GM12878 (cell line): ENCODE data around the gene PPWD1. TPM values are rescaled to one million over a fixed set of nuclear protein-coding genes. Genes with fewer than 3 reads are reported as not detected.

Experiments
- BRCA1 ChIP-seq: IDR thresholded peaks from 2 replicates; pipeline ENCODE4 v1.6.1; 2011; ENCODE audit warnings: low read depth, low read length, improper control_type of control experiment
- CBX5 ChIP-seq: sonication (generic); IDR thresholded peaks from 2 replicates; pipeline ENCODE4 v1.6.1; 2016; ENCODE audit warnings: low read depth, moderate library complexity, mild to moderate bottlenecking, inconsistent platforms
- E2F4 ChIP-seq: IDR thresholded peaks from 2 replicates; pipeline ENCODE4 v1.6.1; 2012; ENCODE audit warnings: low read depth, low read length, improper control_type of control experiment
- E2F8 ChIP-seq: fragments of 450-650 bp; IDR thresholded peaks from 2 replicates; pipeline ENCODE4 v1.6.1; 2018; ENCODE audit warnings: mild to moderate bottlenecking, low read depth, moderate library complexity; ENCODE audit not compliant: partially characterized antibody
- FOXK2 ChIP-seq: fragments of 450-650 bp; IDR thresholded peaks from 2 replicates; pipeline ENCODE4 v1.6.1; 2017; ENCODE audit warnings: mild to moderate bottlenecking, moderate library complexity
- GABPA ChIP-seq: IDR thresholded peaks from 2 replicates; pipeline ENCODE4 v1.6.1; 2014; ENCODE audit warnings: antibody characterized with exemption, low read depth, mild to moderate bottlenecking, inconsistent platforms
- MXI1 ChIP-seq: fragments of 150-350 bp; IDR thresholded peaks from 2 replicates; pipeline ENCODE4 v1.6.1; 2011; ENCODE audit warnings: low read depth, mild to moderate bottlenecking, inconsistent platforms, low read length, improper control_type of control experiment
- NFIC ChIP-seq: IDR thresholded peaks from 2 replicates; pipeline ENCODE4 v1.6.1; 2012; ENCODE audit warnings: low read depth, mild to moderate bottlenecking, inconsistent platforms, low read length, moderate library complexity
- PAX8 ChIP-seq: fragments of 450-650 bp; IDR thresholded peaks from 2 replicates; pipeline ENCODE4 v1.6.1; 2017; ENCODE audit warnings: mild to moderate bottlenecking, moderate library complexity
- POLR2A ChIP-seq: IDR thresholded peaks from 2 replicates; pipeline ENCODE4 v1.6.1; 2011; ENCODE audit warnings: low read depth, mild to moderate bottlenecking, low read length
- POLR2AphosphoS2 ChIP-seq: IDR thresholded peaks from 2 replicates; pipeline ENCODE4 v1.6.1; 2011; ENCODE audit warnings: low read depth, mild to moderate bottlenecking, low read length, improper control_type of control experiment, moderate library complexity
- POU2F2 ChIP-seq: IDR thresholded peaks from 3 replicates; pipeline ENCODE4 v1.6.1; 2011; ENCODE audit warnings: low read depth, mild to moderate bottlenecking, low read length, borderline replicate concordance
- RB1 ChIP-seq: fragments of 450-650 bp; formaldehyde crosslinking; IDR thresholded peaks from 2 replicates; pipeline ENCODE4 v1.6.1; 2017; ENCODE audit warnings: mild to moderate bottlenecking, borderline replicate concordance
- RUNX3 ChIP-seq: IDR thresholded peaks from 2 replicates; pipeline ENCODE4 v1.6.1; 2012; ENCODE audit warnings: low read length, inconsistent platforms
- SKIL ChIP-seq: fragments of 450-650 bp; IDR thresholded peaks from 2 replicates; pipeline ENCODE4 v1.6.1; 2017; ENCODE audit warnings: mild to moderate bottlenecking, low read depth, inconsistent platforms; ENCODE audit not compliant: poor library complexity, severe bottlenecking
- USF1 ChIP-seq: IDR thresholded peaks from 2 replicates; pipeline ENCODE4 v1.6.1; 2011; ENCODE audit warnings: borderline replicate concordance, low read depth, mild to moderate bottlenecking, moderate library complexity, mixed read lengths, low read length; ENCODE audit not compliant: insufficient read depth; ENCODE audit errors: extremely low read length
- ZNF24 ChIP-seq: fragments of 450-650 bp; IDR thresholded peaks from 2 replicates; pipeline ENCODE4 v1.6.1; 2017; ENCODE audit warnings: antibody characterized with exemption, mild to moderate bottlenecking
- polyA plus RNA-seq, 11 experiments: library from polyadenylated mRNA; depleted of rRNA in 4 of 11; unstranded in 6 of 11; stranded (reverse) in 5 of 11; fragments of >200 nt; fragmentation: Nextera tagmentation in 4 of 11; fragmentation: Illumina TruSeq in 1 of 11; extraction: Ambion mirVana in 4 of 11; extraction: Trizol in 1 of 11; gene quantifications; 1 replicate in 1 of 11; 2 replicates in 10 of 11; pipeline versions ENCODE4 v1.2.1 to v1.2.3, GENCODE V29; 2011 to 2016; ENCODE audit warnings: inconsistent platforms in 2 of 11, missing spikeins in 2 of 11, low read depth in 1 of 11
- total RNA-seq, 4 experiments: library from RNA; depleted of rRNA in 3 of 4; stranded (reverse); fragments of >200 nt in 3 of 4; fragmentation: Illumina TruSeq in 1 of 4; extraction: Trizol in 1 of 4; gene quantifications; 2 replicates each; pipeline versions ENCODE4 v1.2.1 to v1.2.3, GENCODE V29; 2013 to 2021
- TF ChIP-seq, protein P1 (sequence below): IDR thresholded peaks from 2 replicates; pipeline ENCODE4 v1.6.1; 2012; ENCODE audit warnings: mild to moderate bottlenecking, low read depth, low read length

The PPWD1 gene
- total and polyA plus RNA-seq, 10 of the 15 experiments (the other 5 are each of a cell fraction or from before 2014, with no cell fraction given) = 18.0 to 53.9 (median 43.2) TPM

- TF ChIP-seq SKIL = peak; percentile 23
- TF ChIP-seq MXI1 = peak; percentile 46
- no peak for TF ChIP-seq ZNF24
- TF ChIP-seq RB1 = peak; percentile 59; the same call in 1 of the 2 replicates
- 0 out of 2 replicates have a peak, but pooled peaks have one; percentile 55 for TF ChIP-seq CBX5
- peak; percentile 58 for TF ChIP-seq E2F8
- TF ChIP-seq USF1 = no peak
- peak; percentile 43; the same call in 1 of the 3 replicates for TF ChIP-seq POU2F2
- TF ChIP-seq BRCA1 = no peak
- no peak for TF ChIP-seq POLR2AphosphoS2
- 0 out of 2 replicates have a peak, but pooled peaks have one; percentile 20 for TF ChIP-seq PAX8
- peak; percentile 95 for TF ChIP-seq GABPA
- TF ChIP-seq POLR2A = peak; percentile 60
- TF ChIP-seq FOXK2 = peak; percentile 61
- peak; percentile 66 for TF ChIP-seq NFIC
- TF ChIP-seq E2F4 = 0 out of 2 replicates have a peak, but pooled peaks have one; percentile 16
- TF ChIP-seq, protein P1, sequence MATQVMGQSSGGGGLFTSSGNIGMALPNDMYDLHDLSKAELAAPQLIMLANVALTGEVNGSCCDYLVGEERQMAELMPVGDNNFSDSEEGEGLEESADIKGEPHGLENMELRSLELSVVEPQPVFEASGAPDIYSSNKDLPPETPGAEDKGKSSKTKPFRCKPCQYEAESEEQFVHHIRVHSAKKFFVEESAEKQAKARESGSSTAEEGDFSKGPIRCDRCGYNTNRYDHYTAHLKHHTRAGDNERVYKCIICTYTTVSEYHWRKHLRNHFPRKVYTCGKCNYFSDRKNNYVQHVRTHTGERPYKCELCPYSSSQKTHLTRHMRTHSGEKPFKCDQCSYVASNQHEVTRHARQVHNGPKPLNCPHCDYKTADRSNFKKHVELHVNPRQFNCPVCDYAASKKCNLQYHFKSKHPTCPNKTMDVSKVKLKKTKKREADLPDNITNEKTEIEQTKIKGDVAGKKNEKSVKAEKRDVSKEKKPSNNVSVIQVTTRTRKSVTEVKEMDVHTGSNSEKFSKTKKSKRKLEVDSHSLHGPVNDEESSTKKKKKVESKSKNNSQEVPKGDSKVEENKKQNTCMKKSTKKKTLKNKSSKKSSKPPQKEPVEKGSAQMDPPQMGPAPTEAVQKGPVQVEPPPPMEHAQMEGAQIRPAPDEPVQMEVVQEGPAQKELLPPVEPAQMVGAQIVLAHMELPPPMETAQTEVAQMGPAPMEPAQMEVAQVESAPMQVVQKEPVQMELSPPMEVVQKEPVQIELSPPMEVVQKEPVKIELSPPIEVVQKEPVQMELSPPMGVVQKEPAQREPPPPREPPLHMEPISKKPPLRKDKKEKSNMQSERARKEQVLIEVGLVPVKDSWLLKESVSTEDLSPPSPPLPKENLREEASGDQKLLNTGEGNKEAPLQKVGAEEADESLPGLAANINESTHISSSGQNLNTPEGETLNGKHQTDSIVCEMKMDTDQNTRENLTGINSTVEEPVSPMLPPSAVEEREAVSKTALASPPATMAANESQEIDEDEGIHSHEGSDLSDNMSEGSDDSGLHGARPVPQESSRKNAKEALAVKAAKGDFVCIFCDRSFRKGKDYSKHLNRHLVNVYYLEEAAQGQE = no peak
- peak; percentile 78 for TF ChIP-seq RUNX3
Measured at GRCh38 chr5:65624571-65625555, 61.8 kb downstream of the PPWD1 start, which contains the start of the genes SHLD3 and TRAPPC13 (continued).
